ENCODE data around the gene MYMX. TPM values are rescaled to one million over a fixed set of nuclear protein-coding genes. Genes with fewer than 3 reads are reported as not detected.

MYMX gene
- total and polyA plus RNA-seq, 4 donors = 0.14 TPM; not detected in 3

- Histone ChIP-seq H3K27me3 (ENCODE audit: control insufficient read depth in 4 of 4, insufficient read depth in 4 of 4, low read length in 3 of 4) (no peaks in the 10 kb centered on the region), H3K27ac (ENCODE audit: low read depth in 1 of 2, low read length in 2 of 2) (no peak overlapping the region), H3K36me3 (ENCODE audit: control insufficient read depth in 4 of 4, insufficient read depth in 3 of 4, low read depth in 1 of 4, low read length in 3 of 4) (peaks cover 10 to 64% (median 52%) of the 10 kb centered on the region in 4 donors), H3K4me3 (ENCODE audit: low read depth in 1 of 3, low read length in 3 of 3) (no peak overlapping the region), H3K4me1 (ENCODE audit: control insufficient read depth in 4 of 4, insufficient read depth in 4 of 4, low read length in 3 of 4) (peaks cover 4 to 45% (median 26%) of the 10 kb centered on the region in 4 donors), H3K9ac (ENCODE audit: low read depth in 1 of 2, low read length in 2 of 2) (no peak overlapping the region), H3K9me3 (ENCODE audit: control insufficient read depth in 4 of 4, low read length in 3 of 4) (no peaks in the 10 kb centered on the region)
- 69% methylated on average over 10 of the region's 10 CpGs for WGBS
- TF ChIP-seq FOXA2 (IDR thresholded peaks at IDR 0.05) (no peak), RAD21 (IDR thresholded peaks at IDR 0.05) (peak; percentile 26 to 69), CTCF (IDR thresholded peaks at IDR 0.05; ENCODE audit: low read depth, low read length, missing input control) (peak; percentile 29), HNF4A (conservative IDR thresholded peaks at IDR 0.05) (no peak), NR2F2 (IDR thresholded peaks at IDR 0.05) (no peak), YY1 (IDR thresholded peaks at IDR 0.05) (no peak), FOXA1 (IDR thresholded peaks at IDR 0.05) (no peak), JUND (IDR thresholded peaks at IDR 0.05) (no peak), RXRA (IDR thresholded peaks at IDR 0.05) (peak in 1 of 2 donors; percentile 41), ZBTB33 (IDR thresholded peaks at IDR 0.05) (no peak), HNF4G (IDR thresholded peaks at IDR 0.05) (no peak), SP1 (IDR thresholded peaks at IDR 0.05) (no peak), ATF3 (IDR thresholded peaks at IDR 0.05) (no peak), GABPA (IDR thresholded peaks at IDR 0.05 in 1 of 2, conservative IDR thresholded peaks at IDR 0.05 in 1 of 2) (no peak)
- DNase-seq (ENCODE audit: low spot score) = peak; percentile 76
Measured at GRCh38 chr6:44253307-44254101, 36.8 kb downstream of the MYMX start.

GRCh38 chr6:44254191-44255104 is 37.7 kb downstream of the MYMX start:
- no peak overlapping the region for H3K9ac ChIP-seq (ENCODE audit: low read depth in 1 of 2, low read length in 2 of 2)
- no peaks in the 10 kb centered on the region for H3K9me3 ChIP-seq (ENCODE audit: control insufficient read depth in 4 of 4, low read length in 3 of 4)
- no peak overlapping the region for H3K27ac ChIP-seq (ENCODE audit: low read depth in 1 of 2, low read length in 2 of 2)
- TF ChIP-seq CTCF (IDR thresholded peaks at IDR 0.05; ENCODE audit: low read depth, low read length, missing input control) (no peak), FOXA2 (IDR thresholded peaks at IDR 0.05) (no peak), ATF3 (IDR thresholded peaks at IDR 0.05) (no peak), YY1 (IDR thresholded peaks at IDR 0.05) (no peak), TAF1 (conservative IDR thresholded peaks at IDR 0.05) (no peak), NR2F2 (IDR thresholded peaks at IDR 0.05) (no peak), HNF4G (IDR thresholded peaks at IDR 0.05) (no peak), EGR1 (IDR thresholded peaks at IDR 0.05; ENCODE audit: low read depth in 2 of 2) (no peak), RAD21 (IDR thresholded peaks at IDR 0.05) (no peak)
- peaks cover 7 to 61% (median 49%) of the 10 kb centered on the region in 4 donors for H3K36me3 ChIP-seq (ENCODE audit: control insufficient read depth in 4 of 4, insufficient read depth in 3 of 4, low read depth in 1 of 4, low read length in 3 of 4)
- peaks cover 2 to 36% (median 17%) of the 10 kb centered on the region in 4 donors for H3K4me1 ChIP-seq (ENCODE audit: control insufficient read depth in 4 of 4, insufficient read depth in 4 of 4, low read length in 3 of 4)
- DNase-seq (ENCODE audit: low spot score) = no peak
- 84% methylated on average over 12 of the region's 12 CpGs for WGBS
- H3K4me3 ChIP-seq (ENCODE audit: low read depth in 1 of 3, low read length in 3 of 3) = no peak overlapping the region
- H3K27me3 ChIP-seq (ENCODE audit: control insufficient read depth in 4 of 4, insufficient read depth in 4 of 4, low read length in 3 of 4) = no peaks in the 10 kb centered on the region

Data from liver (tissue), 9 donors.